ENCODE measurements around the gene SCG3. TPM values are rescaled to one million over a fixed set of nuclear protein-coding genes. Genes with fewer than 3 reads are reported as not detected.

The SCG3 gene
- total RNA-seq, 4 donors from 2014 or later: 0.41 TPM; not detected in 3

- no peaks in the 10 kb centered on the region for H3K36me3 ChIP-seq
- H3K4me1 ChIP-seq: peaks cover 0 to 5% of the 10 kb centered on the region in 2 donors
- no peaks in the 10 kb centered on the region for H3K27me3 ChIP-seq
- no peak for DNase-seq
- H3K27ac ChIP-seq: peak overlapping the region; percentile 86 to 97
- H3K9me3 ChIP-seq: no peaks in the 10 kb centered on the region
- intact Hi-C loops (cut with DNase I; ENCODE audit: low total_unique reads): no loop called here
- no peak overlapping the region for H3K4me3 ChIP-seq
- no peak for TF ChIP-seq CTCF (IDR thresholded peaks at IDR 0.05)
- no peak for TF ChIP-seq POLR2A (IDR thresholded peaks at IDR 0.05)
Measured at GRCh38 chr15:51738553-51738952, 57.2 kb downstream of the SCG3 start.

GRCh38 chr15:51739061-51739712 is 57.9 kb downstream of the SCG3 start:
- Histone ChIP-seq H3K27me3 (no peaks in the 10 kb centered on the region), H3K4me1 (peaks cover 0 to 5% of the 10 kb centered on the region in 2 donors), H3K4me3 (no peak overlapping the region), H3K9me3 (no peaks in the 10 kb centered on the region), H3K36me3 (no peaks in the 10 kb centered on the region), H3K27ac (peak overlapping the region in 1 of 2 donors; percentile 97)
- intact Hi-C loops (cut with DNase I; ENCODE audit: low total_unique reads): no loop called here
- DNase-seq: no peak
- TF ChIP-seq CTCF (IDR thresholded peaks at IDR 0.05) (no peak), POLR2A (IDR thresholded peaks at IDR 0.05) (no peak)

GRCh38 chr15:51749307-51749706 is 68.0 kb downstream of the SCG3 start:
- Histone ChIP-seq H3K27me3 (no peaks in the 10 kb centered on the region), H3K27ac (no peak overlapping the region), H3K9me3 (no peaks in the 10 kb centered on the region), H3K4me3 (no peak overlapping the region), H3K36me3 (no peaks in the 10 kb centered on the region), H3K4me1 (peaks cover 0 to 6% of the 10 kb centered on the region in 2 donors)
- no peak for TF ChIP-seq POLR2A (IDR thresholded peaks at IDR 0.05)
- TF ChIP-seq CTCF (IDR thresholded peaks at IDR 0.05): no peak
- no peak for DNase-seq
- intact Hi-C loops (cut with DNase I; ENCODE audit: low total_unique reads): no loop called here

GRCh38 chr15:51750186-51750585 is 68.9 kb downstream of the SCG3 start:
- no peak for TF ChIP-seq POLR2A (IDR thresholded peaks at IDR 0.05)
- TF ChIP-seq CTCF (IDR thresholded peaks at IDR 0.05): no peak
- Histone ChIP-seq H3K9me3 (no peaks in the 10 kb centered on the region), H3K4me1 (peaks cover 0 to 6% of the 10 kb centered on the region in 2 donors), H3K27ac (no peak overlapping the region), H3K36me3 (no peaks in the 10 kb centered on the region), H3K27me3 (no peaks in the 10 kb centered on the region), H3K4me3 (no peak overlapping the region)
- intact Hi-C loops (cut with DNase I; ENCODE audit: low total_unique reads): no loop called here
- no peak for DNase-seq

GRCh38 chr15:51750792-51751696 is 69.7 kb downstream of the SCG3 start, which contains the start of gene TMOD2:
TMOD2 (plus strand) TSS chr15:51751597; CDS start chr15:51766442, 14,845 bp downstream.
- H3K4me1 ChIP-seq: peaks cover 0 to 6% of the 10 kb centered on the region in 2 donors
- H3K4me3 ChIP-seq: peak within 1 kb of the TSS; percentile 58 to 90
- no peaks in the 10 kb centered on the region for H3K36me3 ChIP-seq
- no peaks in the 10 kb centered on the region for H3K9me3 ChIP-seq
- TF ChIP-seq POLR2A (IDR thresholded peaks at IDR 0.05) (no peak), CTCF (IDR thresholded peaks at IDR 0.05) (no peak)
- peak within 1 kb of the TSS; percentile 88 for H3K27ac ChIP-seq
- H3K27me3 ChIP-seq: no peaks in the 10 kb centered on the region
- DNase-seq: peak; percentile 29 to 49
- intact Hi-C loops (cut with DNase I; ENCODE audit: low total_unique reads): no loop called here
